CD4-positive, CD25-positive, alpha-beta regulatory T cell (primary cell): Measurements from ENCODE around the gene ADORA2A. TPM values are rescaled to one million over a fixed set of nuclear protein-coding genes. Genes with fewer than 3 reads are reported as not detected.
A peak's percentile ranks its signal among the peaks of the same experiment; 100 is the strongest.

ENCODE experiments used
- ATAC-seq, 2 donors: fragments of 150-1000 bp; cut with Tn5 transposase; one replicate each; pipeline ENCODE4 v1.10.0; 2021; ENCODE audit warnings: low read depth in 2 of 2, moderate number of reproducible peaks in 2 of 2, moderate library complexity in 1 of 2
- DNase-seq, 3 donors: peaks; one replicate each; pipeline versions ENCODE4 v3.0.0 to v3.0.0-alpha.2; 2012 to 2022; ENCODE audit warnings: mixed read lengths in 1 of 3
- H3K27ac ChIP-seq: one replicate; pipeline ENCODE4 v1.7.0; 2013; ENCODE audit warnings: mild to moderate bottlenecking, low read length; ENCODE audit not compliant: insufficient read depth, poor library complexity, severe bottlenecking
- H3K27me3 ChIP-seq: one replicate; pipeline ENCODE4 v1.7.0; 2013; ENCODE audit warnings: low read length; ENCODE audit not compliant: control insufficient read depth, insufficient read depth
- H3K36me3 ChIP-seq: one replicate; pipeline ENCODE4 v1.7.0; 2013; ENCODE audit warnings: mild to moderate bottlenecking, low read length, moderate library complexity; ENCODE audit not compliant: control insufficient read depth, insufficient read depth
- H3K4me1 ChIP-seq: 2 replicates; pipeline ENCODE4 v1.7.0; 2013; ENCODE audit warnings: mild to moderate bottlenecking, low read length; ENCODE audit not compliant: insufficient read depth, control insufficient read depth, poor library complexity, severe bottlenecking
- H3K4me3 ChIP-seq: one replicate; pipeline ENCODE4 v1.7.0; 2013; ENCODE audit warnings: low read depth, mild to moderate bottlenecking, low read length, moderate library complexity
- H3K9me3 ChIP-seq, 2 experiments: 1 replicate in 1 of 2; 2 replicates in 1 of 2; pipeline ENCODE4 v1.7.0; 2013; ENCODE audit warnings: low read length in 2 of 2, mild to moderate bottlenecking in 1 of 2, moderate library complexity in 1 of 2; ENCODE audit not compliant: control insufficient read depth in 2 of 2
- H3K27ac Mint-ChIP-seq, 3 donors: one replicate each; pipeline ENCODE4 v1.8.0; 2020 to 2022; ENCODE audit warnings: mild to moderate bottlenecking in 3 of 3, mixed read lengths in 3 of 3, moderate library complexity in 2 of 3
- H3K27me3 Mint-ChIP-seq: one replicate; pipeline ENCODE4 v1.8.0; 2022; ENCODE audit warnings: mild to moderate bottlenecking, mixed read lengths
- H3K36me3 Mint-ChIP-seq: one replicate; pipeline ENCODE4 v1.8.0; 2020; ENCODE audit warnings: mixed read lengths
- H3K4me1 Mint-ChIP-seq, 4 donors: one replicate each; pipeline ENCODE4 v1.8.0; 2020 to 2022; ENCODE audit warnings: mixed read lengths in 4 of 4, mild to moderate bottlenecking in 1 of 4
- H3K4me3 Mint-ChIP-seq, 4 donors: one replicate each; pipeline ENCODE4 v1.8.0; 2020 to 2022; ENCODE audit warnings: mild to moderate bottlenecking in 4 of 4, mixed read lengths in 4 of 4, moderate library complexity in 3 of 4
- H3K9me3 Mint-ChIP-seq, 7 donors: one replicate each; pipeline ENCODE4 v1.8.0; 2020 to 2022; ENCODE audit warnings: mixed read lengths in 7 of 7, mild to moderate bottlenecking in 3 of 7, moderate library complexity in 2 of 7
- polyA plus RNA-seq, 4 donors: library from polyadenylated mRNA; unstranded; fragments of 300-500 nt; fragmentation: Illumina TruSeq; gene quantifications; one replicate each; pipeline ENCODE4 v1.2.3, GENCODE V29; 2021
- total RNA-seq: library from RNA; stranded (reverse); gene quantifications from one replicate; pipeline ENCODE4 v1.2.3, GENCODE V29; 2022

ADORA2A gene
- total RNA-seq, result 31.2 TPM
- polyA plus RNA-seq, result 100 to 1,000 TPM in 1 of 4 donors, 10 to 100 TPM in 3; 88.4 to 101 (median 94.5) TPM

DNA sequence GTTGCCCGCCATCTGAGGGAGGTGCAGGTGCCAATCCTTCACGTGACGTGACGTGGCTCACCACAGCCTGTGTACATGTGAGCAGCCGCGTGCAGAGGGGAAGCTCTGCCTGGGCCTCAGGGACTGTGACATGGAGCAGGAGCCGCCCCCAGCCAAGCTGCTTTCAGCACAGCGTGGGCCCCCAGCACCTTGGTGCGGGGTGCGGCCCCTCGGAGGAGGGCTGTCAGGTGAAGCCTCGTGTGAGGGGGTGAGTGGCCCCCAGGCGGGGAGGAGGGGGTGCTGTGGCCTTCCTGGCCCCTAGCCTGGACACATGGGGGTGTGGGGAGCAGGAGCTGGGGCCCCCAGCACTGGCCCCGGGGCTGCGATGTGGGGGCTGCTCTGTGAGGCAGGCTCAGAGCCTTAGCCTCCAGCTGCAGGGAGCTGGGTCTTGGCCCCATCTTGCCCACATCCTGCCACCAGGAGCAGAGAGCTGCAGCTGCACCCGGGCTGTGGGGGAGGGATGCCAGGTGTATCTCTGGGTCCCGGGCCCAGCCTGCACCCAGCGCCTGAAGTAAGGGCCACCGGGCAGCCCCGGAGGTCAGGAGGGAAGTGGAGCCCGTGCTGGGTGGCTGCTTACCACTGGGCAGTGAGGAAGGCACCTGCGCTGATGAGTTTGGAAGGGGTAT, at the start of gene ADORA2A:
ADORA2A (plus strand) TSS at position 100 of the 665 bp plus-strand sequence. CDS start 5,806 bp downstream, outside the sequence.
- peaks cover 6 to 78% (median 41%) of the 10 kb centered on the region in 4 donors for H3K4me1 Mint-ChIP-seq
- H3K4me1 ChIP-seq, result peaks cover 92% of the 10 kb centered on the region
- no peaks in the 10 kb centered on the region for H3K9me3 ChIP-seq
- H3K27me3 Mint-ChIP-seq, result peaks cover 6% of the 10 kb centered on the region
- peaks cover 3% of the 10 kb centered on the region for H3K36me3 ChIP-seq
- ATAC-seq (peak; percentile 81 to 84), DNase-seq (peak; percentile 83 to 93 (median 90))
- peak within 1 kb of the TSS; percentile 91 to 98 (median 96) for H3K4me3 Mint-ChIP-seq
- peak within 1 kb of the TSS; percentile 92 to 99 (median 96) for H3K27ac Mint-ChIP-seq
- H3K27ac ChIP-seq, result peak within 1 kb of the TSS; percentile 97
- H3K9me3 Mint-ChIP-seq, result no peaks in the 10 kb centered on the region
- H3K27me3 ChIP-seq, result no peaks in the 10 kb centered on the region
- H3K36me3 Mint-ChIP-seq, result peaks cover 5% of the 10 kb centered on the region
- peak within 1 kb of the TSS; percentile 98 for H3K4me3 ChIP-seq

DNA sequence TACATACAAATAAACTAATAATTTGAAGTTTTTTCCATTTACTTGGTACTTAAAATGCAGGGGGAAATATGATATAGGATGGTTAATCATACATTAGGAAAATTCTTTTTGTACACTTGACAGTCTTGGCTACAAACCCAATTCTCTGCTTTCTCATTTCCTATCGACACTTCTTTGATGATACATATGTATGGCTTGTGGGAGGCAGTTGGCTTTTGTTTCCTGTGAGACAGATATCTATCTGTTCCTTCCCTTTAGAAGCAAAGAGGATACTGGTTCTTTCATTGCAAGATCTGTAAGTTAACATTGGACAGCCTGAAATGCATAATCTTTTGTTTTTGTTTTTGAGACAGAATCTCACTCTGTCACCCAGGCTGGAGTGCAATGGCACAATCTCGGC, 47.9 kb upstream of the ADORA2A start:
- no peak overlapping the region for H3K4me3 ChIP-seq
- Mint-ChIP-seq H3K27ac (peak overlapping the region in 2 of 3 donors; percentile 77 to 82), H3K27me3 (no peaks in the 10 kb centered on the region), H3K4me1 (peaks cover 6 to 24% (median 22%) of the 10 kb centered on the region in 4 donors), H3K9me3 (peaks cover 0 to 2% (median 0%) of the 10 kb centered on the region in 7 donors), H3K36me3 (peaks cover 45% of the 10 kb centered on the region), H3K4me3 (no peak overlapping the region)
- no peaks in the 10 kb centered on the region for H3K9me3 ChIP-seq
- no peak for ATAC-seq
- no peaks in the 10 kb centered on the region for H3K27me3 ChIP-seq
- peaks cover 25% of the 10 kb centered on the region for H3K36me3 ChIP-seq
- DNase-seq, result peak in 1 of 3 donors; percentile 56
- H3K27ac ChIP-seq, result no peak overlapping the region
- H3K4me1 ChIP-seq, result peaks cover 6% of the 10 kb centered on the region

- Histone ChIP-seq H3K27me3 (no peaks in the 10 kb centered on the region), H3K36me3 (peaks cover 21% of the 10 kb centered on the region), H3K4me3 (no peak overlapping the region), H3K27ac (no peak overlapping the region), H3K4me1 (peaks cover 6% of the 10 kb centered on the region), H3K9me3 (no peaks in the 10 kb centered on the region)
- DNase-seq (no peak), ATAC-seq (no peak)
- Mint-ChIP-seq H3K27me3 (no peaks in the 10 kb centered on the region), H3K4me3 (no peak overlapping the region), H3K27ac (no peak overlapping the region), H3K36me3 (peaks cover 39% of the 10 kb centered on the region), H3K4me1 (peaks cover 6 to 24% (median 21%) of the 10 kb centered on the region in 4 donors), H3K9me3 (no peaks in the 10 kb centered on the region)
These were observed 47.0 kb upstream of the ADORA2A start for GRCh38 chr22:24380220-24380904.

- no peaks in the 10 kb centered on the region for H3K27me3 Mint-ChIP-seq
- no peak overlapping the region for H3K4me3 Mint-ChIP-seq
- peaks cover 36% of the 10 kb centered on the region for H3K36me3 Mint-ChIP-seq
- no peak overlapping the region for H3K4me3 ChIP-seq
- H3K4me1 Mint-ChIP-seq, result peaks cover 6 to 24% (median 21%) of the 10 kb centered on the region in 4 donors
- H3K4me1 ChIP-seq, result peaks cover 6% of the 10 kb centered on the region
- H3K36me3 ChIP-seq, result peaks cover 16% of the 10 kb centered on the region
- DNase-seq, result no peak
- H3K9me3 ChIP-seq, result no peaks in the 10 kb centered on the region
- ATAC-seq, result no peak
- no peak overlapping the region for H3K27ac Mint-ChIP-seq
- H3K9me3 Mint-ChIP-seq, result no peaks in the 10 kb centered on the region
- H3K27ac ChIP-seq, result no peak overlapping the region
- no peaks in the 10 kb centered on the region for H3K27me3 ChIP-seq
These were observed 46.5 kb upstream of the ADORA2A start for GRCh38 chr22:24380905-24381230.

DNA sequence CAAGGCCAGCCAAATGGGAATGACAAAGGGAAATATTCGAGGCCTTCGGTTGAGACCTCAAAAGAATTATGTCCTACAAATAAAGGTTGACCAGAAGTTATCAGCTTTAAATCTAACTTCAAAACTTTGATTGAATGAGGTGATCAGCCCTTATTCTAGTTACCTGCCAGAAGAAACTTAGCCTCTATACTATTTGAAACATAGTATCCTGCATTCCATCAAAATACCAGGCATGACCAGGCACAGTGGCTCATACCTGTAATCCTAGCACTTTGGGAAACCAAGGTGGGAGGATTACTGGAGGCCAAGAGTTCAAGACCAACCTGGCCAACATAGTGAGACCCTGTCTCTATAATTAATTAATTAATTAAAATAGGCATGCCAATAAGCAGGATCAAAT, 44.3 kb upstream of the ADORA2A start:
- DNase-seq, result no peak
- Histone ChIP-seq H3K36me3 (peaks cover 3% of the 10 kb centered on the region), H3K9me3 (no peaks in the 10 kb centered on the region), H3K4me3 (no peak overlapping the region), H3K4me1 (peaks cover 6% of the 10 kb centered on the region), H3K27me3 (no peaks in the 10 kb centered on the region), H3K27ac (no peak overlapping the region)
- peaks cover 7 to 24% (median 21%) of the 10 kb centered on the region in 4 donors for H3K4me1 Mint-ChIP-seq
- H3K9me3 Mint-ChIP-seq, result no peaks in the 10 kb centered on the region
- no peaks in the 10 kb centered on the region for H3K27me3 Mint-ChIP-seq
- no peak overlapping the region for H3K4me3 Mint-ChIP-seq
- no peak overlapping the region for H3K27ac Mint-ChIP-seq
- no peak for ATAC-seq
- H3K36me3 Mint-ChIP-seq, result peaks cover 36% of the 10 kb centered on the region

GRCh38 chr22:24384131-24384530, 43.3 kb upstream of the ADORA2A start:
- no peak overlapping the region for H3K27ac Mint-ChIP-seq
- no peaks in the 10 kb centered on the region for H3K9me3 ChIP-seq
- H3K36me3 ChIP-seq, result peaks cover 3% of the 10 kb centered on the region
- H3K4me3 Mint-ChIP-seq, result no peak overlapping the region
- no peaks in the 10 kb centered on the region for H3K27me3 ChIP-seq
- H3K4me1 Mint-ChIP-seq, result peaks cover 7 to 14% (median 11%) of the 10 kb centered on the region in 4 donors
- no peak for DNase-seq
- no peaks in the 10 kb centered on the region for H3K27me3 Mint-ChIP-seq
- H3K9me3 Mint-ChIP-seq, result no peaks in the 10 kb centered on the region
- H3K36me3 Mint-ChIP-seq, result peaks cover 29% of the 10 kb centered on the region
- no peak for ATAC-seq
- H3K27ac ChIP-seq, result no peak overlapping the region
- H3K4me3 ChIP-seq, result no peak overlapping the region
- H3K4me1 ChIP-seq, result peaks cover 4% of the 10 kb centered on the region

GRCh38 chr22:24386937-24387471, 40.4 kb upstream of the ADORA2A start:
- Histone ChIP-seq H3K9me3 (no peaks in the 10 kb centered on the region), H3K27me3 (no peaks in the 10 kb centered on the region), H3K36me3 (no peaks in the 10 kb centered on the region), H3K4me3 (no peak overlapping the region), H3K4me1 (no peaks in the 10 kb centered on the region), H3K27ac (no peak overlapping the region)
- H3K27me3 Mint-ChIP-seq, result no peaks in the 10 kb centered on the region
- no peak for ATAC-seq
- H3K36me3 Mint-ChIP-seq, result peaks cover 25% of the 10 kb centered on the region
- no peaks in the 10 kb centered on the region for H3K9me3 Mint-ChIP-seq
- no peak overlapping the region for H3K4me3 Mint-ChIP-seq
- H3K27ac Mint-ChIP-seq, result no peak overlapping the region
- peaks cover 10 to 21% (median 14%) of the 10 kb centered on the region in 4 donors for H3K4me1 Mint-ChIP-seq
- DNase-seq, result no peak
